GM10847 (cell line): Measurements from ENCODE around the gene HLA-DMA.
A peak's percentile ranks its signal among the peaks of the same experiment; 100 is the strongest.

Source experiments
- POLR2A ChIP-seq: IDR thresholded peaks from 2 replicates; pipeline ENCODE4 v1.6.1; 2011; ENCODE audit not compliant: insufficient read length; ENCODE audit errors: extremely low read depth

HLA-DMA gene

GRCh38 chr6:32979720-32980487 is 27.0 kb upstream of the HLA-DMA start:
- no peak for TF ChIP-seq POLR2A

- no peak for TF ChIP-seq POLR2A
These were observed 25.0 kb upstream of the HLA-DMA start for GRCh38 chr6:32977953-32978324.

GRCh38 chr6:32977272-32977952 is 24.5 kb upstream of the HLA-DMA start:
- no peak for TF ChIP-seq POLR2A

- TF ChIP-seq POLR2A = no peak
These were observed 23.6 kb upstream of the HLA-DMA start for GRCh38 chr6:32976334-32977069.

- no peak for TF ChIP-seq POLR2A
These were observed 23.0 kb upstream of the HLA-DMA start for GRCh38 chr6:32975886-32976285.

GRCh38 chr6:32974541-32975308 is 21.8 kb upstream of the HLA-DMA start:
- no peak for TF ChIP-seq POLR2A

GRCh38 chr6:32974016-32974333 is 21.1 kb upstream of the HLA-DMA start:
- TF ChIP-seq POLR2A = no peak

GRCh38 chr6:32973144-32974015 is 20.5 kb upstream of the HLA-DMA start:
- TF ChIP-seq POLR2A = no peak

- no peak for TF ChIP-seq POLR2A
These were observed 19.7 kb upstream of the HLA-DMA start for GRCh38 chr6:32972353-32973143.

- peak; percentile 100 for TF ChIP-seq POLR2A
These were observed 18.9 kb upstream of the HLA-DMA start for GRCh38 chr6:32971581-32972352.

GRCh38 chr6:32971242-32971580 is 18.3 kb upstream of the HLA-DMA start:
- no peak for TF ChIP-seq POLR2A

- peak; percentile 44 for TF ChIP-seq POLR2A
These were observed 17.7 kb upstream of the HLA-DMA start for GRCh38 chr6:32970413-32971241.

- peak; percentile 39 for TF ChIP-seq POLR2A
These were observed 17.0 kb upstream of the HLA-DMA start for GRCh38 chr6:32969685-32970412.
